ENCODE measurements around the gene PLAC9. TPM values are rescaled to one million over a fixed set of nuclear protein-coding genes. Genes with fewer than 3 reads are reported as not detected.

Gene PLAC9
- total RNA-seq, 1 experiment from 2014 or later, result not detected

GRCh38 chr10:80146918-80147317 is 14.4 kb downstream of the PLAC9 start:
- no peak for DNase-seq
- ChIA-PET CTCF (no interaction called here), POLR2A (no interaction called here)
- no TSS peak for BruUV-seq (replicated peaks)
- Mint-ChIP-seq H3K27me3 (ENCODE audit: insufficient read depth, unreplicated experiment) (no peaks in the 10 kb centered on the region), H3K4me1 (ENCODE audit: low read depth, unreplicated experiment) (peaks cover 8% of the 10 kb centered on the region), H3K27ac (ENCODE audit: unreplicated experiment) (no peak overlapping the region), H3K4me3 (ENCODE audit: unreplicated experiment) (no peak overlapping the region), H3K36me3 (ENCODE audit: insufficient read depth, unreplicated experiment) (peaks cover 67% of the 10 kb centered on the region), H3K9me3 (ENCODE audit: unreplicated experiment) (no peaks in the 10 kb centered on the region)
- no peaks in the 10 kb centered on the region for H3K9me3 ChIP-seq
- TF ChIP-seq CTCF (IDR thresholded peaks at IDR 0.05; ENCODE audit: insufficient read depth in 1 of 2, low read depth in 1 of 2, low read length in 1 of 2, severe bottlenecking in 1 of 2, unreplicated experiment in 1 of 2), result no peak
- H3K4me3 ChIP-seq (ENCODE audit: low read depth, low read length), result no peak overlapping the region
- intact Hi-C loops (cut with micrococcal nuclease; ENCODE audit: unreplicated experiment), result loop anchor here (10.0 kb wide), 1 partner anchor 642 kb away; no protein-coding TSS in a partner anchor
- H3K27me3 ChIP-seq (replicated peaks; ENCODE audit: control insufficient read depth, insufficient read depth, low read length), result no peaks in the 10 kb centered on the region
- no peaks in the 10 kb centered on the region for H3K4me1 ChIP-seq
- H3K36me3 ChIP-seq (ENCODE audit: control insufficient read depth, insufficient read depth, low read length), result no peaks in the 10 kb centered on the region

GRCh38 chr10:80148166-80148805 is 15.8 kb downstream of the PLAC9 start:
- CTCF ChIA-PET, result no interaction called here

GRCh38 chr10:80149123-80149522 is 16.6 kb downstream of the PLAC9 start:
- TF ChIP-seq CTCF (IDR thresholded peaks at IDR 0.05; ENCODE audit: insufficient read depth in 1 of 2, low read depth in 1 of 2, low read length in 1 of 2, severe bottlenecking in 1 of 2, unreplicated experiment in 1 of 2), result no peak
- no peak for DNase-seq
- no peaks in the 10 kb centered on the region for H3K9me3 ChIP-seq
- ChIA-PET POLR2A (no interaction called here), CTCF (no interaction called here)
- BruUV-seq (replicated peaks), result no TSS peak
- H3K4me3 Mint-ChIP-seq (ENCODE audit: unreplicated experiment), result no peak overlapping the region
- H3K36me3 ChIP-seq (ENCODE audit: control insufficient read depth, insufficient read depth, low read length), result no peaks in the 10 kb centered on the region
- H3K4me1 Mint-ChIP-seq (ENCODE audit: low read depth, unreplicated experiment), result peaks cover 8% of the 10 kb centered on the region
- no peaks in the 10 kb centered on the region for H3K27me3 ChIP-seq (replicated peaks; ENCODE audit: control insufficient read depth, insufficient read depth, low read length)
- H3K9me3 Mint-ChIP-seq (ENCODE audit: unreplicated experiment), result no peaks in the 10 kb centered on the region
- no peaks in the 10 kb centered on the region for H3K27me3 Mint-ChIP-seq (ENCODE audit: insufficient read depth, unreplicated experiment)
- H3K36me3 Mint-ChIP-seq (ENCODE audit: insufficient read depth, unreplicated experiment), result peaks cover 83% of the 10 kb centered on the region
- H3K4me3 ChIP-seq (ENCODE audit: low read depth, low read length), result no peak overlapping the region
- intact Hi-C loops (cut with micrococcal nuclease; ENCODE audit: unreplicated experiment), result loop anchor here (10.0 kb wide), 1 partner anchor 644 kb away; no protein-coding TSS in a partner anchor
- H3K27ac Mint-ChIP-seq (ENCODE audit: unreplicated experiment), result no peak overlapping the region
- H3K4me1 ChIP-seq, result no peaks in the 10 kb centered on the region

More at GRCh38 chr10:80148166-80148805, 15.8 kb downstream of the PLAC9 start:
- DNase-seq, result no peak
- Mint-ChIP-seq H3K27me3 (ENCODE audit: insufficient read depth, unreplicated experiment) (no peaks in the 10 kb centered on the region), H3K9me3 (ENCODE audit: unreplicated experiment) (no peaks in the 10 kb centered on the region), H3K4me1 (ENCODE audit: low read depth, unreplicated experiment) (peaks cover 8% of the 10 kb centered on the region), H3K36me3 (ENCODE audit: insufficient read depth, unreplicated experiment) (peaks cover 81% of the 10 kb centered on the region), H3K4me3 (ENCODE audit: unreplicated experiment) (no peak overlapping the region), H3K27ac (ENCODE audit: unreplicated experiment) (peak overlapping the region; percentile 64)
- H3K27me3 ChIP-seq (replicated peaks; ENCODE audit: control insufficient read depth, insufficient read depth, low read length), result no peaks in the 10 kb centered on the region
- intact Hi-C loops (cut with micrococcal nuclease; ENCODE audit: unreplicated experiment), result loop anchor here (10.0 kb wide), 1 partner anchor 643 kb away; no protein-coding TSS in a partner anchor
- H3K9me3 ChIP-seq, result no peaks in the 10 kb centered on the region
- BruUV-seq (replicated peaks), result no TSS peak
- H3K4me3 ChIP-seq (ENCODE audit: low read depth, low read length), result no peak overlapping the region
- no peaks in the 10 kb centered on the region for H3K4me1 ChIP-seq
- POLR2A ChIA-PET, result no interaction called here
- no peaks in the 10 kb centered on the region for H3K36me3 ChIP-seq (ENCODE audit: control insufficient read depth, insufficient read depth, low read length)
- TF ChIP-seq CTCF (IDR thresholded peaks at IDR 0.05; ENCODE audit: insufficient read depth in 1 of 2, low read depth in 1 of 2, low read length in 1 of 2, severe bottlenecking in 1 of 2, unreplicated experiment in 1 of 2), result no peak
